ENCODE measurements around the gene HOXD10. TPM values are rescaled to one million over a fixed set of nuclear protein-coding genes. Genes with fewer than 3 reads are reported as not detected.
A peak's percentile ranks its signal among the peaks of the same experiment; 100 is the strongest.

The HOXD10 gene
- total and polyA plus RNA-seq, 4 donors = not detected

Small RNA genes within 50 kb of the gene (small RNA-seq; reads per million reads assigned to genes)
- gene MIR10B = 694 reads per million, percentile 99 among the genes with 10 or more reads in this experiment

Other genes with a start within 250 kb of the HOXD10 start
- gene LNPK, start 114.5 kb upstream of the HOXD10 start, total RNA-seq = 10 to 100 TPM; 17.3 to 25.2 TPM
- 1 to 10 TPM; 5.5 to 5.7 TPM for gene LNPK, start 114.5 kb upstream of the HOXD10 start, polyA plus RNA-seq
- not detected for gene EVX2, start 32.8 kb upstream of the HOXD10 start, total RNA-seq
- not detected for gene EVX2, start 32.8 kb upstream of the HOXD10 start, polyA plus RNA-seq
- not detected for gene HOXD13, start 24.1 kb upstream of the HOXD10 start, total RNA-seq
- gene HOXD13, start 24.1 kb upstream of the HOXD10 start, polyA plus RNA-seq = not detected
- not detected for gene HOXD12, start 17.0 kb upstream of the HOXD10 start, total RNA-seq
- gene HOXD12, start 17.0 kb upstream of the HOXD10 start, polyA plus RNA-seq = not detected
- gene HOXD11, start 9.5 kb upstream of the HOXD10 start, total RNA-seq = not detected
- not detected for gene HOXD11, start 9.5 kb upstream of the HOXD10 start, polyA plus RNA-seq
- not detected for gene HOXD9, start 5.9 kb downstream of the HOXD10 start, total RNA-seq
- under 1 TPM in 1 of 2 donors, not detected in 1; 0.07 TPM for gene HOXD9, start 5.9 kb downstream of the HOXD10 start, polyA plus RNA-seq
- gene HOXD8, start 12.9 kb downstream of the HOXD10 start, total RNA-seq = under 1 TPM; 0.08 to 0.19 TPM
- under 1 TPM in 1 of 2 donors, not detected in 1; 0.06 TPM for gene HOXD8, start 12.9 kb downstream of the HOXD10 start, polyA plus RNA-seq
- gene HOXD4, start 34.8 kb downstream of the HOXD10 start, total RNA-seq = not detected
- not detected for gene HOXD4, start 34.8 kb downstream of the HOXD10 start, polyA plus RNA-seq
- gene HOXD3, start 40.5 kb downstream of the HOXD10 start, total RNA-seq = not detected
- gene HOXD3, start 40.5 kb downstream of the HOXD10 start, polyA plus RNA-seq = not detected
- not detected for gene HOXD1, start 71.9 kb downstream of the HOXD10 start, total RNA-seq
- not detected for gene HOXD1, start 71.9 kb downstream of the HOXD10 start, polyA plus RNA-seq
- 10 to 100 TPM; 11.8 to 12.1 TPM for gene MTX2, start 152.7 kb downstream of the HOXD10 start, total RNA-seq
- 10 to 100 TPM; 13.3 to 23.5 TPM for gene MTX2, start 152.7 kb downstream of the HOXD10 start, polyA plus RNA-seq